BLaER1 treated with 17β-estradiol and CSF1 and Interleukin-3, amounts not matched to agents 10 nM and 100 nM (cell line): Measurements from ENCODE around the gene MAPK12.

Experiments used
- H3K27ac ChIP-seq, 11 experiments: shearing (Covaris generic); formaldehyde crosslinking; 2 replicates each; pipeline ENCODE4 v1.8.1; 2022
- H3K27me3 ChIP-seq, 11 experiments: shearing (Covaris generic); formaldehyde crosslinking; 2 replicates each; pipeline ENCODE4 v1.8.1; 2022
- H3K36me3 ChIP-seq, 11 experiments: shearing (Covaris generic); formaldehyde crosslinking; 2 replicates each; pipeline ENCODE4 v1.8.1; 2022
- H3K4me1 ChIP-seq, 10 experiments: shearing (Covaris generic); formaldehyde crosslinking; 2 replicates each; pipeline ENCODE4 v1.8.1; 2022
- H3K4me2 ChIP-seq, 11 experiments: shearing (Covaris generic); formaldehyde crosslinking; 2 replicates each; pipeline ENCODE4 v1.8.1; 2022
- H3K4me3 ChIP-seq, 10 experiments: shearing (Covaris generic); formaldehyde crosslinking; 2 replicates each; pipeline ENCODE4 v1.8.1; 2022
- H3K9ac ChIP-seq, 11 experiments: shearing (Covaris generic); formaldehyde crosslinking; 2 replicates each; pipeline ENCODE4 v1.8.1; 2022
- H3K9me3 ChIP-seq, 11 experiments: shearing (Covaris generic); formaldehyde crosslinking; replicated peaks in 1 of 11; 2 replicates each; pipeline ENCODE4 v1.8.1; 2022
- H4K20me1 ChIP-seq, 11 experiments: shearing (Covaris generic); formaldehyde crosslinking; 2 replicates each; pipeline ENCODE4 v1.8.1; 2022
- Cebpa-rat ChIP-seq, 11 experiments: shearing (Covaris generic); IDR thresholded peaks; 2 replicates each; pipeline ENCODE4 v1.8.1; 2022

Gene MAPK12

GRCh38 chr22:50262973-50263617 lies 1.6 kb upstream of the MAPK12 start:
- no peak for TF ChIP-seq Cebpa-rat (IDR thresholded peaks at IDR 0.05)
- H3K4me1 ChIP-seq = peaks cover 36 to 62% (median 46%) of the 10 kb centered on the region in 10 experiments
- H3K4me2 ChIP-seq = peak overlapping the region; percentile 92 to 99 (median 97)
- H3K36me3 ChIP-seq = peaks cover 0 to 31% (median 11%) of the 10 kb centered on the region in 11 experiments; a peak in 9 of 22 replicates
- peak overlapping the region in 8 of 11 experiments; percentile 12 to 86 (median 82); a peak in 10 of 22 replicates for H3K9ac ChIP-seq
- peak overlapping the region in 7 of 11 experiments; percentile 2 to 81 (median 60); a peak in 9 of 22 replicates for H3K27ac ChIP-seq
- H3K4me3 ChIP-seq = peak overlapping the region in 4 of 10 experiments; percentile 73 to 78 (median 75); a peak in 6 of 20 replicates
- H3K27me3 ChIP-seq = no peaks in the 10 kb centered on the region
- H4K20me1 ChIP-seq = peaks cover 9 to 34% (median 23%) of the 10 kb centered on the region in 11 experiments; a peak in 15 of 22 replicates
- H3K9me3 ChIP-seq = peaks cover 0 to 8% (median 0%) of the 10 kb centered on the region in 11 experiments; a peak in 3 of 22 replicates

GRCh38 chr22:50262460-50262911 lies 1.0 kb upstream of the MAPK12 start:
- Histone ChIP-seq H3K9ac (peak overlapping the region in 10 of 11 experiments; percentile 60 to 86 (median 82); a peak in 16 of 22 replicates), H3K4me3 (peak overlapping the region in 8 of 10 experiments; percentile 71 to 80 (median 76); a peak in 15 of 20 replicates), H3K4me2 (peak overlapping the region; percentile 92 to 99 (median 97)), H4K20me1 (peaks cover 9 to 40% (median 24%) of the 10 kb centered on the region in 11 experiments; a peak in 15 of 22 replicates), H3K36me3 (peaks cover 0 to 37% (median 16%) of the 10 kb centered on the region in 11 experiments; a peak in 15 of 22 replicates), H3K9me3 (peaks cover 0 to 8% (median 0%) of the 10 kb centered on the region in 11 experiments; a peak in 3 of 22 replicates), H3K4me1 (peaks cover 36 to 62% (median 45%) of the 10 kb centered on the region in 10 experiments), H3K27me3 (no peaks in the 10 kb centered on the region), H3K27ac (peak overlapping the region in 8 of 11 experiments; percentile 2 to 81 (median 61); a peak in 10 of 22 replicates)
- TF ChIP-seq Cebpa-rat (IDR thresholded peaks at IDR 0.05) = no peak

- H3K27me3 ChIP-seq = no peaks in the 10 kb centered on the region
- no peak for TF ChIP-seq Cebpa-rat (IDR thresholded peaks at IDR 0.05)
- H3K4me3 ChIP-seq = peak overlapping the region; percentile 71 to 80 (median 76)
- H3K4me1 ChIP-seq = peaks cover 36 to 57% (median 45%) of the 10 kb centered on the region in 10 experiments
- H4K20me1 ChIP-seq = peaks cover 10 to 55% (median 37%) of the 10 kb centered on the region in 11 experiments; a peak in 18 of 22 replicates
- no peaks in the 10 kb centered on the region for H3K9me3 ChIP-seq
- peak overlapping the region; percentile 92 to 99 (median 97) for H3K4me2 ChIP-seq
- peak overlapping the region; percentile 46 to 83 (median 75); a peak in 21 of 22 replicates for H3K27ac ChIP-seq
- peak overlapping the region; percentile 76 to 86 (median 84) for H3K9ac ChIP-seq
- peaks cover 12 to 43% (median 24%) of the 10 kb centered on the region in 11 experiments; a peak in 19 of 22 replicates for H3K36me3 ChIP-seq
Observed at GRCh38 chr22:50260801-50261614, 475 bp downstream of the MAPK12 start.

- H3K27me3 ChIP-seq = no peaks in the 10 kb centered on the region
- peak overlapping the region; percentile 92 to 99 (median 97) for H3K4me2 ChIP-seq
- peak overlapping the region; percentile 71 to 80 (median 76) for H3K4me3 ChIP-seq
- H3K9me3 ChIP-seq = no peaks in the 10 kb centered on the region
- TF ChIP-seq Cebpa-rat (IDR thresholded peaks at IDR 0.05) = no peak
- H3K36me3 ChIP-seq = peaks cover 12 to 49% (median 29%) of the 10 kb centered on the region in 11 experiments; a peak in 20 of 22 replicates
- peaks cover 33 to 54% (median 43%) of the 10 kb centered on the region in 10 experiments for H3K4me1 ChIP-seq
- peak overlapping the region; percentile 46 to 83 (median 75); a peak in 21 of 22 replicates for H3K27ac ChIP-seq
- H3K9ac ChIP-seq = peak overlapping the region; percentile 76 to 86 (median 84)
- H4K20me1 ChIP-seq = peaks cover 10 to 61% (median 38%) of the 10 kb centered on the region in 11 experiments; a peak in 18 of 22 replicates
Observed at GRCh38 chr22:50260434-50260800, 1.1 kb downstream of the MAPK12 start.

GRCh38 chr22:50259302-50259701 lies 2.2 kb downstream of the MAPK12 start:
- Histone ChIP-seq H3K4me3 (no peak overlapping the region), H3K36me3 (peaks cover 12 to 52% (median 35%) of the 10 kb centered on the region in 11 experiments; a peak in 20 of 22 replicates), H3K27me3 (no peaks in the 10 kb centered on the region), H3K27ac (no peak overlapping the region), H3K9ac (peak overlapping the region in 6 of 11 experiments; percentile 8 to 57 (median 38); a peak in 3 of 22 replicates), H3K9me3 (no peaks in the 10 kb centered on the region), H4K20me1 (peaks cover 10 to 64% (median 38%) of the 10 kb centered on the region in 11 experiments; a peak in 18 of 22 replicates), H3K4me2 (peak overlapping the region in 8 of 11 experiments; percentile 11 to 59 (median 32); a peak in 12 of 22 replicates), H3K4me1 (peaks cover 29 to 43% (median 36%) of the 10 kb centered on the region in 10 experiments)
- no peak for TF ChIP-seq Cebpa-rat (IDR thresholded peaks at IDR 0.05)

- H3K27me3 ChIP-seq = no peaks in the 10 kb centered on the region
- H3K4me2 ChIP-seq = peak overlapping the region in 8 of 11 experiments; percentile 11 to 59 (median 32); a peak in 10 of 22 replicates
- H3K36me3 ChIP-seq = peaks cover 12 to 58% (median 36%) of the 10 kb centered on the region in 11 experiments; a peak in 20 of 22 replicates
- no peak for TF ChIP-seq Cebpa-rat (IDR thresholded peaks at IDR 0.05)
- H3K4me3 ChIP-seq = no peak overlapping the region
- peaks cover 27 to 41% (median 35%) of the 10 kb centered on the region in 10 experiments for H3K4me1 ChIP-seq
- peak overlapping the region in 7 of 11 experiments; percentile 8 to 57 (median 41); a peak in 5 of 22 replicates for H3K9ac ChIP-seq
- no peaks in the 10 kb centered on the region for H3K9me3 ChIP-seq
- H3K27ac ChIP-seq = no peak overlapping the region
- peaks cover 10 to 70% (median 38%) of the 10 kb centered on the region in 11 experiments; a peak in 18 of 22 replicates for H4K20me1 ChIP-seq
Observed at GRCh38 chr22:50258361-50259292, 2.9 kb downstream of the MAPK12 start.

- H3K9me3 ChIP-seq = no peaks in the 10 kb centered on the region
- H3K9ac ChIP-seq = peak overlapping the region in 3 of 11 experiments; percentile 41 to 46 (median 44); a peak in 2 of 22 replicates
- H3K27ac ChIP-seq = no peak overlapping the region
- peaks cover 12 to 66% (median 42%) of the 10 kb centered on the region in 11 experiments; a peak in 20 of 22 replicates for H3K36me3 ChIP-seq
- no peaks in the 10 kb centered on the region for H3K27me3 ChIP-seq
- H4K20me1 ChIP-seq = peaks cover 10 to 77% (median 41%) of the 10 kb centered on the region in 11 experiments; a peak in 21 of 22 replicates
- H3K4me1 ChIP-seq = peaks cover 19 to 36% (median 26%) of the 10 kb centered on the region in 10 experiments
- no peak overlapping the region for H3K4me2 ChIP-seq
- no peak overlapping the region for H3K4me3 ChIP-seq
- TF ChIP-seq Cebpa-rat (IDR thresholded peaks at IDR 0.05) = no peak
Observed at GRCh38 chr22:50257451-50258360, 3.8 kb downstream of the MAPK12 start.
